Stimulated activated CD4-positive, alpha-beta T cell treated with anti-CD3 and anti-CD28 coated beads, Interleukin-4, amount 100 ng/mL, for 24 hours (primary cell): ENCODE measurements around the gene ADGRA1.

Experiments
- DNase-seq: peaks from one replicate; pipeline ENCODE4 v3.0.0-alpha.2; 2020

Gene ADGRA1

DNA sequence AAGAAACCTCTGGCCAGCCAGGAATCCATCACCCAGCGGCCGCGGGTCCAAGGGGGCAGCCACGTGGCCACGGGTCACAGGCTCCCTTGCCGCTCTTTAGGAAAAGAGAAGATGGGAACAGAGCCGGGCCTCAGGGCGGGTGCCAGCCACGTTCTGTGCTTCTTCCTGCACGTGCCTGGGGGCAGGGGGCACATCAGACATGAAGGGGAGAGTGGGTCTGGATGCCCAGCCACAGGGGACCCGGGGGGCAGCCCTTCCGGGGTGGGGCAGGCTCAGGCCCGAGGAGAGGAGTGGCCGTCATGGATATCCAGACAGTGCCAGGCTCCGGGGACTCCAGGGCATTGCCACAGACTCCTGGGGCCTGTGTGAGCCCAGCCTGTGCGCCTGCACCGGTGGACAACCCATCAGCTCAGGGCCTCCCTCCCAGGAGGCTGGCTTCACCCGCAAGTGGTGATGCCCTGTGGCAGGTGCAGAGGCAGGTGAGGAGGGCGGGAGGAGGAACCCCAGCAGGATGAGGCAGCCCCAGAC, 31.0 kb upstream of the ADGRA1 start:
- no peak for DNase-seq

DNA sequence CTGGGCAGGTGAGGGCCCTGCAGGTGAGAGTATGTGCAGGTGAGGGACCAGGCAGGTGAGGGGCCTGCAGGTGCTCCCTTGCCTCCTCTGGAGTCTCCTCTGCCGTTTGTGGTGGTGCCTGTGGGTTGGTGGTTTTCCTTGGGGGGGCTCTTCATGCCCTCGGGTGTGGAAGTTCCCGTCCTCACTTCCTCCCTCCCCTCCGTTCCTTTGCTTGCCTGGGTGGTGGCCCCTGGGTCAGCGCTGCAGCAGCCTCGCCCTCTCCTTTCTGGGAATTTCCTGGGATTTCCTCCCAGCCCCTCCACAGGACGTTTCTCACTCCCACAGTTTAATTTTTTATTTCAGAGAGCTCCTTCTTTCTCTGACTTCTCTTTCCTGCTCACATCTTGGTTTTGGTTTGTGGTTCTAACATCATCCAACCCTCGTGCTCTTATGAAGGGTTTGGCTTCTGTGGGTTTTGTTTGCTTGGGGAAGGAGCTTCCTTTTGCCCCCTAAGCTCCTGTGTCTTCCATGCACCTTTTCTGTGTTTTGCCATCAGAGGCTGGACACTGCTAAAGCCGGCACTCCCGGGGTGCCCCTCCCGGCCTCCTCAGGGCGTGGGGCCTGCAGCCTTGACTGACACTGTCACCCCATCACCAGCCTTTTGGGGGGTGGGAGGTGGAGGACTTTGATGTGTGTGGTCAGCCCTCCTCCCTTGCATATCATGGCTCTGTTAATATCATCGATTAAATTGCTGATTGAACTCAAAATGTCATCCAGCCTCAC, 29.2 kb upstream of the ADGRA1 start:
- no peak for DNase-seq

DNA sequence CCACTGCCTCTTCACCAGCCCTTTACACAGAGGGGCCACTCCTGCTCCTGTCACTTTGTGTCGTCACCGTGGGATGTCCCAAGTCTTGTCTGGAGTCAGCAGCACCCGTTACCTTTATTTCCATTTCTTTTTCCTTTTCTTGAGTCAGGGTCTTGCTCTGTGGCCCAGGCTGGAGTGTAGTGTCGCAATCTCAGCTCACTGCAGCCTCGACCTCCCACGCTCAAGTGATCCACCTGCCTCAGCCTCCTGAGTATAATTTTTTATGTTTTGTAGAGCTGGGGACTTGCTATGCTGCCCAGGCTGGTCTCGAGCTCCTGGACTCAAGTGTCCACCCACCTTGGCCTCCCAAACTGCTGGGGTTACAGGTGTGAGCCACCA, 28.6 kb upstream of the ADGRA1 start:
- no peak for DNase-seq

DNA sequence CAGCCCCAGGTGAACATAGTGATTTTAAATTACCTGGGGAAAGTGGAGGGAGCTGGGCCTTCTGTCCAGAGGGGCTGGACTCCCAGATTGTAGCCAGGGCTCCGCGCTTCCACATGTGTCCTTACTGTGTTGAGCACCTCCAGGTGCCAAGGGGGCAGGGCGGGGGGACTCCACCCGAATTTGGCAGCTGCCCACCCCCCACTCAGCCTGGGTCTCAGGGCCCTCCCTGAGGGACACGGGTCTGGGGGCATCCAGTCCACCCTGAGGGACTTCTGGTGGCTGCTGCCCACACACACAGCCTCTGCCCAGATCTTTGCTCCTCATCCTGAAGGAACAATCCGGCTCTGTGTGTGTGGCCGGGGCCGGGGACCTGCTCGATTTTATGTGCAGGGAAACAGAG, 28.2 kb upstream of the ADGRA1 start:
- no peak for DNase-seq

DNA sequence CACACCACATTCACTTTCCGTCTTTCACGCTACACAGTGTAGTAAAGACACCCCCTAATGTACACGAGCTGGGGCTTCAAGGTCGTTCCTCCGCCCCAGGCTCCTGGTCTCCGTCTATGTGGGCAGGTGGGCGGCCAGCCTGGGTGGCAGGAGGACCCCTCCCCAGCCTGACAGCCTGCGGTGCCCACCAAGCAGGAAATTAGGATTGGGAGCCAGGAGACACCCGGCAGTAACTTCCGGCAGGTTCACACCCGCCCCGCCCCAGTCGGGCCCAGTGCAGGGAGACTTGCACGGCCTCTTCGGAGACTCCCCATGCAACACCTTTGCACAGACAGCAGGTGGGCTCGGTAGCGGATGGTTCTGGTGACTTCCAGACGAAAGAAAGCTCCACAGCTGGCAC, 27.7 kb upstream of the ADGRA1 start:
- no peak for DNase-seq

DNA sequence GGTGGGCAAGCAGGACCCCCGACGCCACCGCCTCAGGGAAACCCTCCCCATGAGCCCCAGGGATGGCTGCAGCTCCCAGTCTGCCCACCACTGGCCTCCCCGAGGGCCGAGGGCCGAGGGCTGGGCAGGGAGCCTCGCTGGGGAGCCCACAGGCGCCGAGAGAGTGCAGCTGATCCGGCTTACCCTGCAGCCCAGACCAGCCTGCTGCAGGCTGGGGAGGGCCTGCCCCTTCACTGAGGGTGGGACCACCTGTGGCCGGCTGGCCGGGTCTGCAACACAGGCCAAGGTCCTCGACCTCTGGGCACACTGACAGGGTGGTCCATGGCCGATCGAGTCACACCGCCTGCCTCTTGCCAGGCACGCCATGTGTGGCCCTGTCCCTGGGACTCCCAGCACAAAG, 27.3 kb upstream of the ADGRA1 start:
- no peak for DNase-seq

DNA sequence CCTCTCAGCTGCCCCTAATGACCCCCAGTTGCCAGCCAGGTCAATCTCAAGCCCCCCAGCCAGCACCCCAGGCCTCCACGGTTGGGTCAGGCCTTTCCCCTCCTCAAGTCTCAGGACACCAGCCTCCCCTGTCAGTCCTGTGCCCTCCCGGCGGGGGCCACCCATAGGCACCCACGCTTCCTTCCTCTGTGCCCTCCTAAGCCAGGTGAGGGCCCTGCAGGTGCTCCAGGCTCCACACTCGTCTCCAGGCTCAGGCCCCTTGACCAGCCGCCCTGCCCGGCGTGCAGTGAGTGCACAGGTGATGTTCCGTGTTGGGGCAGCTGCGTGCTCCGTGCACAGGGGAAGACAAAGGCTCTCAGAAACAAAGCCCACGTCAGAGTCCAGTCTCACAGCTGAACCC, 26.8 kb upstream of the ADGRA1 start:
- DNase-seq: no peak

DNA sequence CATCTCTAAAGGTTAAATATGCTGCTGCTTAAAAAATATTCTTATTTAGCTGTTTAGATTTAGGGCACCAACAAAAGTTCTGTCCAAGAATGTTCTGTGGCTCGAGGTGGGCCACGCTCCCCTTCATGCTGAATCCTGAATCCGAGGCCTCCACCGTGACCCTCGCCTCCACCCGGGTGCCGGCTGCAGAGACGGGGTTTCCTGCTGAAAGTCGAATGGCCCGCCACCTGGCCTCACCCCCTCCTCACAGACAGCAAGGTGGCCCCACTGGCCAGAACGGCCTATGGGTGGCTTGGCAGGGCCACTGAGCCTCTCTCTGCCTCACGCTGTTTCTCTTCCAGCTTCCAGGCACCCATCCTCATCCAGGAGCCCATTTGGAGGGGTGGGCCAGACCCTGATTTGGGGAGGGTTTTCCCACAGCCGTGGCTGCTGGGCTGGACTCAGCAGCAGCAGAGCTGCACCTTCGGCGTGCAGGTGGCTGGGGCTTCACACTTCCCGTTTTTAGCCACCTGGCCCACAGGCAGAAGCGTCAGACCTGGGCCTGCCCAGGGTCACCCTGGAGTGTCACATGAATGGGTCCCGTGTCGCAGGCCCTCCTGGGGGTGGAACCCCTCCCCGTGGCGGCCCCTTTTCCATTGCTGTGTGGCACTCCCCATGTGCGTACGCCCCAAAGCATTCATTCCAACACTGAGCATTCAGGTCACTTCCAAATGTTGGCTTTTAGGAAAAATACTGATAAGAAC, 26.3 kb upstream of the ADGRA1 start:
- DNase-seq: no peak

DNA sequence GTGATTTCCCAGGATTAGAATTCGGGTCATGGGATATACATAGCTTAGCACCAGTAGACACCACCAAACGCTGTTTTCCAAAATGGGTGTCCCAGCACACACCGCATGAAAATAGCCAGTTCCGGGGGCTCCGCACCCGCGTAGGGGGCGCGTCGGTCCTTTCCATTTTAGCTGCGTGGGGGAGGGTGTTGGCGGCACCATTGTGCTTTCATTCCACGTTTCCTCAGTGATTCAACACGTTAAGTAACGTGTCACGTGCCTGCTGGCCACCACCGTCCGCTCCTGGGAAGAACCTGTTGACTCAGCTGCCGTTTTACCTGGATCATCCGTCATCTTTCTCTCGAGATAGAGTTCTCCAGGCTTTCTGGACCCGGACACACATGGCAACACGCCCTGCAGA, 25.6 kb upstream of the ADGRA1 start:
- DNase-seq: no peak

DNA sequence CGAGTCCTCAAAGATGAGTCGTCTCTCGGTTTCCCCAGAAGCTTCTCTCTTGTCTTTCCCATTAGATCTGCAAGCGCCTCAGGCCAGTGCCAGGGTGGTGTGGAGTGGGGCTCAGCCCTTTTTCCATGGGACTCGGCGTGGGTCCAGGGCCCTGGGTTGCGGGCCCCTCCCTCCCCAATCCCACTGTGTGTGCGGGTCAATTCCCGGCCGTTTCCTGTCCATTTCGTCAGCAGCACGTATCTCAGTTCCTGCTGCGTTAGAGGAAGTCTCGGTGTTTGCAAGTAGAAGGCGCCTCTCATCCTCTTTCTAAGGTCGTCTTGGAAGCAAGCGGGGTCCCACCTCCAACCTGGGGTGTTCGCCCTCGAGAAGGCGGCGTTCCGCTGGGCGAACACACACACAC, 25.1 kb upstream of the ADGRA1 start:
- DNase-seq: no peak

DNA sequence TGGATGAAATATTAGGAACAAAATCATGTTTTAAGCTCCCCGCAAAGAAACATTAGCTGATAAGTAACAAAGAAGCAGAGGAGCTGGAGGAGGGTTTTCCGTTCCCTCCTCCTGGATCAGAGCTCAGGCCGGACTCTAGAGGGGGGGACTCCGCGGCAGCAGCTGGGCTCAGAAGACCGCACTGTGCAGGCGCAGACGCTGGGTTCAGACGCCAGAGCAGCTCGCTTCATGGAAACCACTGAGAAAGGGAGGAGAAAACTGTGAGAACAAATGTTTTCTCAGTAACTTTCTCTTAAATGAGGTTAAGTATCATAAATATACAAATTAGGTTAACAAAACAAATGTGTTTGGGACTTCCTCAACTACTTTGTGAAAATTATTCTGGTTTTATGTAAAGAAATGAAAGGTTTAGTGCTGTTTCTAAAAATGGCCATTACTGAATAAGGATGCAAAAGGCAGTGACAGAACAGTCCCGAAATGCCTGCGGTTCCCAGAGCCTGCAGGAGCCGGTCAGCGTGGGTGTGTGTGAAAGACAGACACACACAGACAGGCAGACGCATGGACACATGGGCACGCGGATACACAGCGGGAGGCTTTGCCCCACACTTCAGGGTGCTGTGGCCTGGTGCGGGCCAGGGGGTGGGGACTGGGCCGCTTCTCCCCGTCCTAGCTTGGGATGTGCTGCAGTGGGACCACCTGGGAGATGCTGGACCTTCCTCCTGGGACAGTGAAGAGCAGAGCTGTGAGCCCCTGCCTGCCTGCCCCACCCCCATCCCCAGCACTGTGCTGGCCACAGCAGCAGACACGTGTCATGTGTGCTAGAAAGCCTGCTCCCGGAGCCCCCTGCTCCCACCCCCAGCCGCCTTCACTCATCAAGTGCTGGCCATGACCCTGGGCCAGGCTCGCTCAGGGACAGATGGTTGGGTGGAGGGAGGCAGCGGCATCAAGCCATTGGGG, 20.3 kb upstream of the ADGRA1 start:
- no peak for DNase-seq

DNA sequence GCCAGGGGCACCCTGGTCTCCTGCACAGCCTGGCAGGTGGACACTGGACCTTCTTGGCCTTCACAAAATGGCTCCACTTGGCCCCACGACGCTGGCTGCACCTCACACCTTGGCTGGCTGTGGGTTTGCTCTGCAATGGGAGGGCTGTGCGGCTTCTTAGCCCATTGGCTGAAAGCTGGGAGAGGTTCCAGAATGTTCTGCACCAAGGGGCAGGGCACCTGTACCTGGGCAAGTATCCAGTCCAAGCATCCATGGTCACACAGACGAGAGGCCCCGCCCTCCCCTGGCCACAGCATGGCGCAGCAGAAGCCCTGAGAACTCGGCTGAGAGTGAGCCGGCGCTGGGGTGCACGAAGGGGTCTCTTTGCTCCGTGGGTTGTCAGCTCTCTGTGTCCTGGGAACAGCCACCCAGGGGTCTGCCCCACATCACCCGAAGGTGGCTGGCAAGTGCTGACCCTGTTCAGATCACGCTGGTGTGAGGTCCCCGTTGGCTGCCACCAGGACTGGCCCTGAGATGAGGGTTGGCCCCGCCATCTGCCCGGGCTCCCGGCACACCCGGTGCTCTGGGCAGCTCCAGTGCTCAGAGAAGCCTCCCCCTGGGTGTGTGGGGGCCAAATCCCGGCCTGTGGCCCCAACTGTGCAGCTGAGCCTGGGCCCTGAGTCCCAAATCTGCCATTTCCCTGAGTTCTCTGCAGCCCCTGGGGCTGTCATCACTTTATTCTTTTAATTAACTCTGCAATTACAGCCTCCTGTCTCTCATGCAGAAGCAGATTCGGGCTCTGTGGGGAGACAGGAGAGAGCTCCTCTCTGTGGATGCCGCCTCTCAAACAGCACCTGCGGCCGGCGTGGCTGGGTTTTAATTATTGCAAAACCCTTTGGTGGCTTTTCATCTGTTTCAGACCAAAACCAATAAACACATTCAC, 19.4 kb upstream of the ADGRA1 start:
- DNase-seq: no peak

DNA sequence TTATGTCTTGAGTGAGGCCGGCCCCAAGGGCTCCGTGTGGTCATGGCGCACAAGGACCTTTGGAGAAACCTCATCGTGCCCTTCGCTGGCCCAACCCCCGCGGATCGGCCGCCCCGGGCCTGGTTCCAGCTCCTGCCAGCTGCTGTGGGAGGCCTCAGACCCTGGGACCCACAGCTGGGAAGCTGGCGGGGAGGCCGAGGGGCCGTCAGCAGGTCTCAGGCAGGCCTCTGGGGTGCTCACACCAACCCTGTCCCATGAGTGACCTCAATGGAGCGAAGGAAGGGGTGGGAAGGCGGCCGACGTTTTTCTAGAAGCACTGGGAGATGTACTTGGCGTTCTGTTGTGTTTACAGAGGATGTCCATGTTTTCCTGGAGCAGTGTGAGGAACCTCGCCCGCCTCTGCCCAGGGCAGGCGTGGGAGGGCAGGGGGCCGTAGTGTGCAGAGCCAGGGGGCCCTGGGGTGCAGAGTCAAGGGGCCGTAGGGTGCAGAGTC, 18.6 kb upstream of the ADGRA1 start:
- DNase-seq: no peak

DNA sequence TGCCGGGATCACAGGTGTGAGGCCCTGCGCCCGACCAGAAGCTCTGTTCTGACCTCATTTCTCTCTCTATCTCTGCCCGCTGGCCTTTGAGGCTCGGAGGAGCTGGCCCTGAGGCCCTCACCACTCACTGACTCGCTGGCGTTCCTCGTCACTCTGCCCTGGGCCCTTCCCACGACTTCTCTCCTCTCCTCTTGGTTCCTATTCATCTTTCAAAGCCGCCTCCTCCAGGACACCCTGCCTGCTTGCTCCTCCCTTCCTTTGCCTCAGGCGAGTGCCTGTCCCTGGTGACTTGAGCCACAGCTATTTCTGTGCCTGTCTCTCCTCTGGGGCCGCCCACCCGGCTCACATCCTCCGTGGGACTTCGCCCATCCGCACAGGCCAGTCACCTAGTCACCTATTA, 17.3 kb upstream of the ADGRA1 start:
- no peak for DNase-seq

DNA sequence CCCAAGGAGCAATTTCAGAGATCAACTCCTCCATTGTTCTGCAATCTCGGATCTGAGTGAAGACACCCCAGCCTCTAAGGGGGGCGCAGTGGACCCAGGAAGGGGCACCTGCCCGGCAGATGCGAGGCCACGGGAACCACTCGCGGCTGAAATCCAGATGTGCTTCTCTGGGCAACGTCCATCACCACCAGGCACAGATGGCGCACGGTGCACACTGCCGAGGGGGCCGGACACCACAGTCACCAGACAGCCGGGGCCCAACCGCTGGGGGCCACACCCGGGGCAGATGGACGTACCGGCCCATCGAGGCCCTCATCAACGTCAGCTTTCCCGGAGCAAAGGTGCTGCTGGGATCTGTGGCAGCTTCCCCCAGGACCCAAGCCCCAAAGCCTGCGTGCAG, 16.9 kb upstream of the ADGRA1 start:
- DNase-seq: no peak

DNA sequence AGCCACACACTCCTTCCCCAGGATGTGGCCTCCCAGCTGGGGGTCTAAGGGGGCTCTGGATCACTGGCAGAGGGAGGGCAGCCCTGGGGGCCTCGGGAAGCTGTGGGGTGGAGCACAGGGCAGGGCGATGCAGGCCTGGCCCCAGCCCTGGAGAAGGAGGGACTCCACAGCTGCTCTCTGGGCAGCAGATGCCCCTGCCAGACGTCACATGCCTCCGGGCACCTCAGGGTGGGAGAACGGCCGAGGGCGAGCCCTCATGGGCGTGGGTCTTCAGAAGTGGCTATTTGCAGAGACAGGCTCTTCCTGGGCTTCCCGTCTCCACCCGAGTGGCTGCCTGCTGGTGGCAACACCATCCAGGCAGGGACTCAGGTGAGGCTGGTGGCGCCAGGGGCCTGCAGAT, 16.0 kb upstream of the ADGRA1 start:
- DNase-seq: no peak

DNA sequence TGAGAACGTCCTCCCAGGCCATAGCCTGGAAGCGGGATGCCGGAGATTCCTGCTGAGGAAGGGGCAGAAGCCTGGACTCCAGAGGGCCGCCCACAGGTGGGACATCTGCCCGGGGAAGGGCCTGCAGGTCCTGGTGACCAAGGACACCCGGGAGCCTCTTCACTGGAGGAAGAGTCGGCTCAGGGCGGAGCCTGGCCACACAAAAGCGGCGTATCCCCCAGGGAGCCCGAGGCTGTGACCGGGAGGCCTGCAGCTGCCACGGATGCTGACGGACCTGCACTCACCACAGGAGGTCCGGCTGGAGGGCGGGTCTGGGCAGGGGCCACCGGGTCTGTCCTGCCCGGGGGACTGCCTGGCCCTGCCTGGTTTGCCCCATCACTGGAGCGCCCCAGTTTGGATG, 15.5 kb upstream of the ADGRA1 start:
- DNase-seq: no peak

DNA sequence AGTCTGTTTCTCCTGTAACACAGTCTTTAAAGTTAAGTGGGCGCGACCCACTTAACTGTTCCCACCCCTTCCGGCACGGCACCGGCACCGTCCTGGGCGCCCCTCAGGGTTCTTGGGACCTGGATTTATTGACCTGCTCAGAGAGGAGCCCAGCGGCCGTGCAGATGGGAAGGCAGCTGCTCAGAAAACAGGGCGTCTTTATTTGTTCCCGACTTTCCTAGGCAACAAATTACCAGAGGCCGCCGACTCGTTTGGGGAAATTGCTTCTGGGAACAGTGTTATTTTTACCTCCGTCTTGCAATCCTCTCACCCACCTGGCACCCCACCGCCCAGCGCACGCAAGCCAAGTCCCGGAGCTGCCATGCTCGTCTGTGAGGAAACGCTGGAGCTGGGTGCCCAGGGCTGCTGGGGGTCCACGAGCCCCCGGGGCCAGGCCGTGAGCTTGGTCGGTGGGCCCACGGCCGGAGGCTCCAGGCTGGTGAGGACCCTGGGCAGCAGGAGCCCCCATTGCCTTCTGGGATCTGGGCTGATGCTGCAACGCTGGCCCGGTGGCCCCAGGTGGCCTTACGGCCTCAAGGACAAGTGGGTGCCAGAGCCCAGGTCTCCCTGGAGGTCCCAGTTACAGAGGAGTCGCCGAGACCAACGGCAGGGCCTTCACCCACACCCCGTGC, 14.9 kb upstream of the ADGRA1 start:
- no peak for DNase-seq

DNA sequence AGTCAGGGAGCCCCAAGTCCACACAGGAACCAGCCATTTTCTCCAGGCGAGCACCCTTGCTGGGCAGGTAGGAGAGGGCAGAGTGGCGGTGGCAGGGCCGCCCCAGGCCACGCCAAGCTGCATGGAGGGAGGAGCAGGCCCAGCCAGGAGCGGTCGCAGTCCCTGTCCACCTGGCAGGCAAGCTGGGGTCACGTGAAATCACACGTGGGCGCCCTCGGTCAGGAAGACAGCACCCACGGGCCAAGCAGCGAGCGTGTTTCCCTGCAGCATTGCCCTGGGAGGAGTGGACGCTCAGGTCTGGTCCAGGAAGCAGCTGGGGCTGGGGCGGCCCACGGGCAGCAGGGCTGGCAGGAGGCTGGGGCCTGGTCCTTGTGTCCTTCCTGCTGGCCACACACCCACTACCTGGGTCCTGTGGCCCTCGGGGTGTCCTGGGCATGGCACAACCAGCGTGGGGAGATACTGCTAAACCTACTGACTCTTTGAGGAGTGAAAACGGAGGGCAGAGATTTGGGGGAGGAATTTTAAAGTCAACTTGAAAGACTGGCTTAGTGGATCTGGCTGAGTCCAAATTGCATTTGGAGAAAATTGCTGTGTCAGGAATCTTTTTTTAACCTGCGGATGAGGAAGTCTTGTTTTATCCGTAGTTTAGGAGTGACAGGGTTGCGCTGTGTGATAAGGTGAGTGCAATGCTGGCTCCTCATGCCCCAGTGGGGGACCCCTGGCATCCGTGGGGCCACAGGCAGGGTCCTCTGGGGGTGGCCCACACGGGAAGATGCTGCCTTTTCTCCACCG, 12.2 kb upstream of the ADGRA1 start:
- DNase-seq: no peak

DNA sequence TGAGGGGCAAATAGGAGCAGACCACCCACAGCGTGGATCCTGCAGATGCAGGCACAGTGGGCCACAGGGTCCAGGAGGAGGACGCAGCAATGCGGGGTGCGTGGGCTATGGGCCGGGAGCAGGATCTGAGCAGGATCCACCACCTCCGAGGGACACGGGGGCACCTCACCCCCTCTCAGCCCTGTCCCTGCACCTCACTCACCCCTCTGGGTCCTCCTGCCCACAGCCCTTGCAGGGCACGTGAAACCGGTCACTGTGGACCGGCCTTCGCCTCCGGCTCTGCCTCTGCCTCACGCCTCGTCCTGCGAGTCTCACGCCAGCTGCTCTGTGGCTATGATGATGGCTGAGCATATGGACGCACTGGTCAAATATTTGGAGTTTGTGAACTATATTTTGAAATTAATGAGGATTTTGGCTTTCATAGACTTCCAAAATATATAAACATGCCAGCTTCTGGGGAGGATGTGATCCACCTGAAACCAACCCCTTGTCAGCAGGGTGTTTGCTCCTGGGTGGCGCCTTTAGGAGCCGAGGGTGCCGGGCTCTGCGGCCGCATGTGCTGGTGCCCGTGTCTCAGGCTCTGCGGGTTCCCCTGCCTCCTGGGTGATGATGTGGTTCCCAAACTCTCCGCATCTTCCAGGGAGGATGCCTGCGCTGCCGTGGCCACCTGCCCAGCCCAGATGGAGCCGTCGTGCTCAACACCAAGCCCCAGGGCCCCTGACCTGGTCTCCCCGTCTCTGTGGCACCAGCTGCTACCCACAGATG, 11.3 kb upstream of the ADGRA1 start:
- no peak for DNase-seq
